Hypothalamus (tissue), 51 donors: ENCODE measurements around the gene ADRA1B.

Experiments used
- DNase-seq, 51 donors: peaks; one replicate each; lab custom pipeline; 2025; lab: John Stamatoyannopoulos, UW

The ADRA1B gene

DNA sequence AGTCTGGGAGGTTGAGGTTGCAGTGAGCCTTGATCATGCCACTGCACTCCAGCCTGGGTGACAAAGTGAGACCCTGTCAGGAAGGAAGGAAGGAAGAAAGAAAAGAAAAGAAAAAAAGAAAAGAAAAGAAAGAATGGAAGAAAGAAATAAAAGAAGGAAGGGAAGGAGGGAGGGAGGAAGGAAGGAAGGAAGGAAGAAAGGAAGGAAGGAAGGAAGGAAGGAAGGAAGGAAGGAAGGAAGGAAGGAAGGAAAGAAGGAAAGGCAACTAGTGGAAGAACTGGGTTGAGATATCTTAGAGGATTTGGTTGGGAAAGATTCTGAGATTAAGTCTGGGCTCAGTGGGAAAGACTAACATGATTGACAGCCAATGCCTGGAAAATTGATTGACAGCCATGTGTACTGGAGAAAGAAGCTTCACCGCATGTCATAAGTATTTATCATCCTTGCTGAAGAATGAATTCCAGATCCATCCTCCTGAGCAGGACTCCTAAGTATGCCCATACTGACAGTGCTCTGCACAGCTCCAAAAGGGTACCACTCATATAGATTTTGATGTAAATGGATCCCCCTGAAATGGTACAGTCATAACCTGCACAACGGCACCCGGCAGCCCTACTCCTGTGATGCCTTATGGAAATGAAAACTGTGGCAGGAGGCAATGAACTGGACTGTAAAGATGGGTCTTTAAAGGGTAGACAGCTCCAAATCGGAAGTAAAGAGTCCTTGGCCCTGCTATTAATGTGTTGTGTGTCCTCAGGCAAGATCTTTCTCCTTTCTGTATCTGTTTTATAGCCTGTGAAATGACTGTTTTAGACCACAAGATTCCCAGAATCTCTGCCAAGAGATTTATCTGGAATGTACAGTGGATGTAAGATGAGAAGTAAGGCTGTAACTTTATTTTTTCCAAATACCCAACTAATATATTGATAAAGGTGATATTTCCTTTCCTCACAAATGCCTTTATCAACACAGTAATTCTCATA is 16.9 kb upstream of the ADRA1B start:
- no peak for DNase-seq

DNA sequence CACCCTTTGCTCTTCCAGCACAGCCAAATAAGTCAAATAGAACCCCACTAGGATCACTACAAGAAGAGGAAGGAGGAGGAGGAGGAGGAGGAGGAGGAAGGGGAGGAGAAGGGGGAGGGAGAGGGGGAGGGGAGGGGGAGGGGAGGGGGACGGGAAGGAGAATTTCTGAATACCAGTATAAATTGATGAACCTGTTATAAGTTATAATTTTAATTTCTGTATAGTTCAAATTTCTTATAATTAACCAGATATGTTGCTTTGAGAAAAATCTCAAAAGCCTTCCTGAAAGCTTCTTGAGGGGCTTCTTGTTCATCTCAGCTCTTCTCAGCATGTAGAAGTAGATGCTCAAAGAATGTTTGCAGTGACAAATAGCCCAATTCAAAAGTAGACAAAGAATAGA is 15.0 kb upstream of the ADRA1B start:
- DNase-seq, result no peak

DNA sequence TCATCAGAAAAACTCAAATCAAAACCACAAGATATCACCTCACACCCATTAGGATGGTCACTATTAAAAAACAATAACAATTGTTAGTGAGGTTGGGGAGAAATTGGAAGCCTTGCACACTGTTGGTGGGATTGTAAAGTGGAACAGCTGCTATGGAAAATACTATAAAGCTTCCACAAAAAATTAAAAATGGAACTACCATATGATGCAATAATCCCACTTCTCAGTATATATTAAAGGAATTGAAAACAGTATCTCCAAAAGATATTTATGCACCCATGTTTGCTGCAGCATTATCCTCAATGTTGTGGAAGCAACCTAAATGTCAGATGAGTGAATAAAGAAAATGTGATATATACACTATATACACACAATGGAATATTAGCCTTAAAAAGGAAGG is 14.5 kb upstream of the ADRA1B start:
- no peak for DNase-seq

DNA sequence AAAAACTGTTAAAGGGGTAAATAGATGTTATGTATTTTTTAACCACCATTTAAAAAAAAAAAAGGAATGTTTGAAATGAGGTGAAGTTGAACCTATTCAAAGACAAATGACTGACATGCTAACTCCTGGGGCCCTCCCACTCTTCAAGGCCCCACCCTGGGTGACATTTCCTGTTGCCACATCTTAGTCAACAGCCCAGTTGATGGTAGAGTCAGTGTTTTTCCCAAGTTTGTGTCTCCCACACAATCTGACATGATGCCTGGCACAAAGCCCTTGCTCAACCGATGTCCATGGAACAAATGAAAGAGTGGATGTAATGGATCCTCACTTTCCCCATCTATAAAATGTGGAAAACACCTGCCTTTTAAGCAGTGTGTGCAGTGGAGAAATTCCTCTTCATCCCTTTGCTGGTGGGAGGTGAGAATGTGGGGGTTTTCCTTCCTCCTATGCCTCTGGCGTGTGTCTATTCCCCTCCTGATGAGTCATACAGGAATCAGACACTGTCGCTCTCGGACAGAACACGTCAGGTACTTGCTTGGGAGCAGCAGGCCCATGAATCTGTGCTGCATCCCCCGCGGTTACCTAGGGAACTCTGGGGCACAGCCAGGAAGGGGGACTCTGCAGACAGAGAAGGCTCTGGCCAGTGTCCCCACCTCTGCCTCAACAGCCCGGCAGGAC is 13.7 kb upstream of the ADRA1B start:
- DNase-seq, result peak in 1 of 51 donors; percentile 58

DNA sequence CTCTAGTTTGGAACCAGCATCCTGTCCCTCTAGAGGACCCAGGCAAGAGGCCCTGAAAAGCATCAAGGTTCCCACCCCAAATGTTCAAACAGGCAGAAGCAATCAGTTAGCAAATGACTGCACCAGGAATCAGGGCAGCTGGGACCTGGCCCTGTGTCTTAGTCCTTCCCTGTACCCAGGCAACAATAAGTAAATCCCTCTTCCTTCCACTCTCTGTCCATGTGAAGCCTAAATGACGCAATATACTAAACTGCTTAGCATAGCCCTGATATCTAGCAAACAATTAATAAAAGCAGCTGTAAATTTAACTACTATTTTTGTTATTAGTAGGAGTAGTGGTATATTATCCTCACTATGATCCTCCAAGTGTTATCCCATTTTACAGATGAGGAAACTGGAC is 13.2 kb upstream of the ADRA1B start:
- DNase-seq, result no peak

DNA sequence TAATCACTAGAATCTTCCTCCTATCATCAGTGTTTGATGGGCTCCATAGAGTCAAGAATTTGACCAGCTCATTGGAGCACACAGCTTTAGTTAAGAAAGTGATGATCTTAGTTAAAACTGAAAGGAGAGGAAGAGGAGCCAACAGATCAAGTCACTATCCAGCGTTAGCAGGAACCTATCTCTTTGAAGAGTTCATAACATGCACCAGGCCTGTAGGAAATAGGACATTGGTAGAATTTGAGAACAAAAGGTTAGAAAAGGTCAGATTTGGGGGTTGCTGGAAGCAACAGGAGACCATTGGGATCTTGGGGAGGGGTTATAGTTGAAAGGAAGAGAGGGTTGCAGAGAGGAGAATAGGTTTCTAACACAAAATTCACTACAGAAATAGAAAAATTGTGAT is 11.4 kb upstream of the ADRA1B start:
- DNase-seq, result no peak

DNA sequence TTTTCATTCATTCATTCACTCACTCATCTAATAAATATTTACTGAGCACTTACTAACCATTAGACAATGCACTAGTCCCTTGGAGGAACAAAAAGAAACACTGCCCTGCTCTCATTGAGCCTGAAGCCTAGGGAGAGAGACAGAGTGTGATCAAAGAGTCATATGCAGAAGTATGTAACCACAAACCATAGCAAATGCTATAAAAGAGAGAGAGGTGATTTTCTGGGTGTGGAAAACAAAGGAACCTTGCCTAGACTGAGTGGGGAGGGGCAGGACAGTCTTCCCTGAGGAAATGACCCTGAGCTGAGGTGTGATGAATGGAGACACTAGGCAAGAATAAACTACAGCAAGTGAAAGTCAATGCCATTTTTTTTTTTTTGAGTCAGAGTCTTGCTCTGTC is 10.8 kb upstream of the ADRA1B start:
- DNase-seq, result no peak

DNA sequence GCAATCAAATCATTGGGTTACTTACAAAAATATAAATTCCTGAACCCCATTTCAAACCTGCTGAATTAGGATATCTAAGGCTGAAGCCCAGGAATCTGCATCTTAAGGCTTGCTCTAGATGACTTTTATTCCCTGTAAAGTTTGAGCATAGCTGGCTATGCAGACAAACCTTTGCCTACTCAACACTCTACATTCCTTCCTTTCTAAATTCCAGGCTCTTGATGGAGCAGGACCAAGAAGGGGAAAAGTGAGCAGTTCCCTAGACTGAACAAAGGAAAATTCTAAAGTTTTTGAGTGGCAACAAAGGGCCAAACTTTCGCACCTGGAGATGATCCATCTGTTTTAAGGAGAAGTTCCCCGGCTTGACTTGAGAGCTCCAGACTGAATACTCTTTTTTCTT is 9.8 kb upstream of the ADRA1B start:
- no peak for DNase-seq

DNA sequence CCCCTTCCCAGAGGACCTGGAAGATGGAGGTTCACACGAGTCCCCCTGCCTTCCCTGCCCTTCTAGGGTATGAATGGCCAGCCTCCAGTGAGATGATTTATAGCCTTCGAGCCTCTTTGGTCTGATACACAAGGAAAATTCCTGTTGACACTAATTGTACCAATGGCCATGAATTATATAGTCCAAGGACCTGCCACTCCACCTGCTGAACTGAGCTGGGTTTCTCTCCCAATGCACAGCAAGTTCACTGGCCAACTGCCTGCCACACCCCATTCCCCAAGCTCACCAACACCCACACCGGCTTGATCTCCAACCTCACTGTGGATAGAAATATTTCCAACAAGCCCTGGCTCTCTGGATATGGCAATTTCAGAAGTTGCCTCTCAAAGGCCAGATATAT is 9.3 kb upstream of the ADRA1B start:
- DNase-seq, result no peak

DNA sequence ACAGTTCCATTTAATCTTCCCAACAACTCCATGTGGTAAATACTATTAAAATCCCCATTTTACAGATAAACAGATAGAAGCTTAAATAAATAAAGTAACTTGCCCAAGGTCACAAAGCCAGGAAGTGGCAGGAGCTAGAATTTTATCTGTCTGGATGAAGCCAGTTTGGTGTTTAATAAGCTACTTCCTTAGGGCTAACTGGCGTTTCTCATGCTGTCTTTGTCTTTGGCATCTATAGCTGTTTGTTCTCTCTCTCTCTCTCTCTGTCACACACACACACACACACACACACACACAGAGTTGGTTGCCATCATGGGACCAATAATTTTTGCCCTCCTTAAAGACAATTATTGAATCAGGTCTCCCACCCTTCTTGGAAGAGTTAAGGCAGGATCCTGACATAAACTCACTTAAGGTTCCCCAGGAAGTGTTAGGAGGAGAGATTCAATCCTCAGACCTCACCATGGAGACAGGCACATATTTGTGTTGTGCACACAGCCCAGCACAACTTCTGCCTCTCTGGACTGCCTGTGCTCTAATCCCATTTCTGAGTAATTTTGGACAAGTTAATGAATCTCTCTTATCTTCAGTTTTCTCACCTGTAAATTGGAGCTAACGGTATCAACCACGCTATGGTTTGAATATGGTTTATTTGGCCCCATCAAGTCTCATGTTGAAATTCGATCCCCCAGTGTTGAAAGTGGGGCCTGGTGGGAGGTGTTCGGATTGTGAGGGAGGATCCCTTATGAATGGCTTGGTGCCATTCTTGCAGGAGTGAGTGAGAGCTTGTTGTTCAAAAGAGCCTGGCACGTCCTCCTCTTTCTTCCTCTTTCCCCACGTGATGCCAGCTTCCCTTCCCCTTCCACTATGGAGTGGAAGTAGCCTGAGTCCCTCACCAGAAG is 8.3 kb upstream of the ADRA1B start:
- DNase-seq, result no peak

DNA sequence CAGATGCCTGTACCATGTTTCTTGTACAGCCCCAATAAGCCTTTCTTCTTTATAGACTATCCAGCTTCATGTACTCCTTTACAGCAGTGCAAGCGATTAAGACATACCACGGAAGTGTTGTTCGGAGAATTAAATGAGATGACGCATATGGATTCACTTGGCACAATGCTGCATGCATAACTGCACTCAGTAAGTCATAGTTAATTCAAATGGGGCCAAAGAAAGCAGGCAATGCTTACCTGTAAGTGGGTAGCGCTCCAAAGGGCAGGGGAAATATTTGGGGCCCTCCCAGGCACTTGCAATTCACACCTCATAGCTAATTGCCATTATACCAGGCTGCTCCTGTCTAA is 7.7 kb upstream of the ADRA1B start:
- DNase-seq, result no peak

DNA sequence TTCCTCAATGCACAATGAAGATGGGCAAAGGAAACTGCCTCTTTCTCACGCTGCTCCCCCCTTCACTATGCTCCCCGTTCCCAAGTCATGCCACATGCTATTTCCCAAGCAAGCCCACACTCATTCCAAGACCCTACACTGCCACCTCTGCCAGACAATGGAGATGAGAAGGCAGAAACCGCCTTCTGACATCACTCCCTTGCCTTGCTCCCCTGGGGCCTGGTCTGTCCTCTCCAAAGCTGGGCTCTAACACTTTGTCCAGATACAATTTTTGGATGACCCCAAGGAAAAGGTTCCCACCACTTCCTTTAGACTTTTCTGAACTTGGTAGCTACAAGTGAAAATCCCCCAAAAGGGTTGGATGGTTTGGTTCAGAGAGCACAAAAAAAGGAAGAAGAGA is 7.2 kb upstream of the ADRA1B start:
- DNase-seq, result no peak

DNA sequence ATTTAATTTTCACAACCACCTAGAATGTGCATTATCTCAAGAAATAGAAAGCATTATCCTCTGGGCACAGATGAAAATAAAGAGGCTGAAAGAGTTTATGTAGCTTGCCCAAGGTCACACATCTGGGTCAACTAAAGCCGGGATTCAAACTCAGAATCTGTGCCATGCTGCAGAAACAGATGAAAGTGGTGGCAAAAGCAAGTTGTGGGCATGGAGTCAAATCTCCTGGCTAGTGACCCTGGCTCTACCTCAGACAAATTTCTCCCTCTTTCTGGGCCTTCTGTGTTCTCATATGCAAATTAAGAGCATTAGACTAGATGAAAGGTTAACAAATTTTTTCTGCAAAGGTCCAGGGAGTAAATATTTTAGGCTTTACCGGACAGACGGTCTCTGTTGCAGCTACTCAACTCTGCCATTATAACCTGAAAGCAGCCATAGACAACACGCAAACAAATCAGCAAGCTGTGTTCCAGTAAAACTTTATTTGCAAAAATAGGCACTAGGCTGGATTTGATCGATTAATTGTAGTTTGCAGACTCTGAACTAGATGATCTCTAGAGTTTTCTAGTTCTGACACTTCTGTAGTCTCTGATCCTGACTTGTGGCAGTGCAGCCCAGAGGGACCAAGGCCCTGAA is 6.0 kb upstream of the ADRA1B start:
- DNase-seq, result no peak

DNA sequence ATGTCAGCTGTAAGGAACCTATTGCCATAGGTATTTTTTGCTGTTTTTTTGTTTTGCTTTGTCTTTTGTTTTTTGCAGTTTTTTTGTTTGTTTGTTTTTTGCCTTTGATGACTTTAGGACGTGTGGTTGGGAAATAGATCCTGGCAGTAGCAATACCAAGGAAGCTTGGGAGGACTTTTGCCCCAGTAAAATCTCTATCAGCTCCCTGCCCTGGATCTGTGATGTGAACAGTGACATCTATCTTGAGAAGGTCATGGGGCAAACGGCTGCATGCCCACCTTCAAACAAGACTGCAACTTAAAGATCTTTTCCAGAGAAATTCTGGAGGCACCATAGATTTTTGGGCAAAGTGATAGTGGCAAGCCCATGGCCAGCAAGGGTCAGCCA is 5.4 kb upstream of the ADRA1B start:
- DNase-seq, result no peak

DNA sequence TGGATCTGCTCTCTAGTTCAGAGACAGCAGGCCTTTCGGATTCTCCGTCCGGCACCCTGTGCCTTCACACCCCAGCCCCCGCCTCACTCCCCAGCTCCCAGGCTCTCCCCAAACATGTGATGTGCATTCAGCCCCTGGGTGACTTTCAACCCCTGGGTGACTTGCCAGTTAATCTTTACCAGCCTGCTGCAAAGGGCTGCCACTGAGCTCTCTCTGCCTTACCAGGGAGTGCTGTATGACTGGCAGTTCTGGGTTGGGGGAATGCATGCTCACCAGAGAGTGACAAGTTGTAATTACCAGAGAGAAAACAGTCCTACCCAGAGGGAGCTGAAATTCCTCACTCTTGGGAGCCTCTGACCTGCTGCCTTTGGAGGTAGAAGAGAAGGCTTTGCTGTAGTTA is 4.9 kb upstream of the ADRA1B start:
- DNase-seq, result no peak

DNA sequence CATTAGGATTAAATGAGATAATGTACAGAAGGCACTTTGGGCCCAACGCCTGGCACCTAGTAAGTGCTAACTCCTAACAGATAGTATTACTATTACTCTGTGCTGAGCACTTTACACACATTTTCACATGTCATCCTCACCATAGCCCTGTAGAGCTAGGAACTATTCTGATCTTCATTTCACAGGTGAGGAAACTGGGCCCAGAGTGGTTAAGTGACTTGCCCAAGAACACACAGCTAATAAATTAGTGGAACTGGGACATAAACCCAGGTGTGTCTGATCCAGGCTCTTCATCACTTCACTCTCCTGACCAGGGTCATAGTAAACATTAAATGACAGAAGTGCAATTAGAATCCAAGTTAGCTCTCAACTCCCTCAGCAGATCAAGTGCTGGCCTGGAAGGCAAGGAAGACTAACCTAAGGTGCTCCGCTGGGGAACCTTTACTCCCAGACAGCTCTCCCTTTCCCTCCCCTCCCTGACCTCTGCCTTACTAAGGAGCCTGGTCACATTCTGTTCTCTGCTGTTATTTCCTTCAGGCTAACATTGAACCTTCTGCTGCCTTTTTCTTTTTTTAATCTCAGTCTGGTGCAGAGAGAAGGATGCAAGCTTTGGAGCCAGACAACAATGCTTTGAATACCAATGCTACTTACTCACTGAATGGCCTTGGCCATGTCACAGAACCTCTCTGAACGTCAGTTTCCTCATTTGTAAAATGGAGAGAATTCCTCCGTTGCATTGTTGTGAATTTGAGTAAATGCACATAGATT is 4.1 kb upstream of the ADRA1B start:
- DNase-seq, result no peak

DNA sequence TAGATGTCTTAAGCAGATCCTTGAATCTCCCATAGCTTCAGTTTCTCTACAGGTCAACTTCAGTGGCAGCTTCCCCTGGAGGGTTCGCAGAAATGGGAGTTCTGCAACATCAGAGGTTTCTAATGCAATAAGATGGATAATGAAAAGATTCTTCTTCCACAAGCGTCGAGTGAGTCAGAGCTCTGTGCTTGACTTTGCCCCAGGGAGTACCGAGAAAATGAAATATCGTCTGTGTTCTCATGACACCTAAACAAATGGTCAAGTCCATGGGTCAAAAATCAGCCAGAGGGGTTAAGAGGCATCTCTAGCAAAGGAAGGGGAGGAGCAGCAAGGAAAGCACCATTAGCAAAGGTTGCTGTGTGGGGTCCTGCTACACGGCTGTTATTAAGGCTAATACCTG is 3.2 kb upstream of the ADRA1B start:
- no peak for DNase-seq

DNA sequence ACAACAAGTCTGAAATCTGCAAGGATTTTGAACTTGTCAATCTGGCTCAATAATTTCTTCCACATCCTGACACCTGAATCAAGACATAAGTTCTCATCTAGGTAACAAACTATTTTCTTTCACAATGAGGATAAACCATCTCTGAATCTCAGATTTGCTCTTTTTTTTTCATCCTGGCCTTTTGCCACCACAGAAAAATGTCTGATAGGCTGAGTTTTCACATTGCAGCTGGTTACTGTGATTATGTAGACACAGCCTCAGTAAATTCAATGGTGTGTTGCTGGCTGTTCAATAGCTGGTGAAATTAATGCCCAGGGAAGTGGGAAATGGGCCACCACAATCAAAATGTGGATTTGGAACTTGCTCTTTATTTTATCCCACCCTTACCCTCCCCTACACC is 2.8 kb upstream of the ADRA1B start:
- no peak for DNase-seq

DNA sequence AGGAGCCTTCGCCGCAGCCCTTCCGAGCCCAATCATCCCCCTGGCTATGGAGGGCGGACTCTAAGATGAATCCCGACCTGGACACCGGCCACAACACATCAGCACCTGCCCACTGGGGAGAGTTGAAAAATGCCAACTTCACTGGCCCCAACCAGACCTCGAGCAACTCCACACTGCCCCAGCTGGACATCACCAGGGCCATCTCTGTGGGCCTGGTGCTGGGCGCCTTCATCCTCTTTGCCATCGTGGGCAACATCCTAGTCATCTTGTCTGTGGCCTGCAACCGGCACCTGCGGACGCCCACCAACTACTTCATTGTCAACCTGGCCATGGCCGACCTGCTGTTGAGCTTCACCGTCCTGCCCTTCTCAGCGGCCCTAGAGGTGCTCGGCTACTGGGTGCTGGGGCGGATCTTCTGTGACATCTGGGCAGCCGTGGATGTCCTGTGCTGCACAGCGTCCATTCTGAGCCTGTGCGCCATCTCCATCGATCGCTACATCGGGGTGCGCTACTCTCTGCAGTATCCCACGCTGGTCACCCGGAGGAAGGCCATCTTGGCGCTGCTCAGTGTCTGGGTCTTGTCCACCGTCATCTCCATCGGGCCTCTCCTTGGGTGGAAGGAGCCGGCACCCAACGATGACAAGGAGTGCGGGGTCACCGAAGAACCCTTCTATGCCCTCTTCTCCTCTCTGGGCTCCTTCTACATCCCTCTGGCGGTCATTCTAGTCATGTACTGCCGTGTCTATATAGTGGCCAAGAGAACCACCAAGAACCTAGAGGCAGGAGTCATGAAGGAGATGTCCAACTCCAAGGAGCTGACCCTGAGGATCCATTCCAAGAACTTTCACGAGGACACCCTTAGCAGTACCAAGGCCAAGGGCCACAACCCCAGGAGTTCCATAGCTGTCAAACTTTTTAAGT is 819 bp downstream of the ADRA1B start:
- DNase-seq, result peak in 1 of 51 donors; percentile 9
